Endodermal cell (in vitro differentiated cells): ENCODE results near the gene DLG5. TPM values are rescaled to one million over a fixed set of nuclear protein-coding genes. Genes with fewer than 3 reads are reported as not detected.

Experiments used
- DNase-seq: peaks from one replicate; pipeline ENCODE4 v3.0.0-alpha.2; 2017
- H3K27ac ChIP-seq: 2 replicates; pipeline ENCODE4 v1.5.1; 2013; ENCODE audit warnings: mild to moderate bottlenecking, low read depth, low read length, moderate library complexity
- H3K27me3 ChIP-seq: 2 replicates; pipeline ENCODE4 v1.6.1; 2013; ENCODE audit warnings: mild to moderate bottlenecking, low read length, moderate library complexity; ENCODE audit not compliant: insufficient read depth, control insufficient read depth, poor library complexity, severe bottlenecking
- H3K36me3 ChIP-seq: 2 replicates; pipeline ENCODE4 v1.7.0; 2013; ENCODE audit warnings: mild to moderate bottlenecking, low read length, moderate library complexity; ENCODE audit not compliant: control insufficient read depth, insufficient read depth
- H3K4me1 ChIP-seq: one replicate; pipeline ENCODE4 v1.7.0; 2013; ENCODE audit warnings: low read length; ENCODE audit not compliant: control insufficient read depth, insufficient read depth
- H3K4me3 ChIP-seq: 2 replicates; pipeline ENCODE4 v1.5.1; 2013; ENCODE audit warnings: mild to moderate bottlenecking, low read length, moderate library complexity
- H3K9ac ChIP-seq: 2 replicates; pipeline ENCODE4 v1.6.1; 2013; ENCODE audit warnings: mild to moderate bottlenecking, low read length, moderate library complexity; ENCODE audit not compliant: poor library complexity, severe bottlenecking; ENCODE audit errors: extremely low read depth
- H3K9me3 ChIP-seq: 2 replicates; pipeline ENCODE4 v1.6.1; 2013; ENCODE audit warnings: mild to moderate bottlenecking, low read length, moderate library complexity; ENCODE audit not compliant: control insufficient read depth
- H3K27ac Mint-ChIP-seq: 2 replicates; pipeline ENCODE4 v1.8.0; 2020; ENCODE audit warnings: mixed read lengths
- H3K27me3 Mint-ChIP-seq: 2 replicates; pipeline ENCODE4 v1.8.0; 2021; ENCODE audit warnings: mild to moderate bottlenecking, mixed read lengths; ENCODE audit not compliant: insufficient read depth
- H3K36me3 Mint-ChIP-seq: 2 replicates; pipeline ENCODE4 v1.8.0; 2020; ENCODE audit warnings: low read depth, mixed read lengths
- H3K4me1 Mint-ChIP-seq: 2 replicates; pipeline ENCODE4 v1.8.0; 2020; ENCODE audit warnings: mixed read lengths
- H3K4me3 Mint-ChIP-seq: 2 replicates; pipeline ENCODE4 v1.8.0; 2020; ENCODE audit warnings: mild to moderate bottlenecking, moderate library complexity, mixed read lengths
- H3K9me3 Mint-ChIP-seq: 2 replicates; pipeline ENCODE4 v1.8.0; 2020; ENCODE audit warnings: mild to moderate bottlenecking, mixed read lengths
- WGBS, 2 experiments: methylation state at CpG; one replicate each; pipeline versions ENCODE4 v1.1.5 to v1.1.7; 2013; ENCODE audit warnings: missing lambda C conversion rate in 2 of 2, mixed read lengths in 1 of 2; ENCODE audit not compliant: insufficient coverage in 1 of 2, insufficient read length in 1 of 2; 5-methylcytosine and 5-hydroxymethylcytosine counted together
- total RNA-seq, 2 donors: library from RNA; stranded (reverse); fragmentation: NEBNext Ultra II Directional in 1 of 2; extraction: Animal tissue kit (Norgen Biotek cat#: 25700) in 1 of 2; gene quantifications; 2 replicates in 1 of 2; 3 replicates in 1 of 2; pipeline ENCODE4 v1.2.1, GENCODE V29; 2021
- TF ChIP-seq, protein P1 (sequence below): fragments of 200-600 bp; sonication (generic); conservative IDR thresholded peaks from 2 replicates; pipeline ENCODE4 v1.5.0; 2021; ENCODE audit warnings: antibody characterized with exemption, mild to moderate bottlenecking

DLG5 gene
- total RNA-seq, 2 donors from 2014 or later: 79.4 to 83.4 TPM

- Mint-ChIP-seq H3K36me3 (peaks cover 75% of the 10 kb centered on the region), H3K4me1 (no peaks in the 10 kb centered on the region), H3K27ac (no peak overlapping the region), H3K27me3 (no peaks in the 10 kb centered on the region), H3K4me3 (no peak overlapping the region), H3K9me3 (no peaks in the 10 kb centered on the region)
- H3K27ac ChIP-seq: no peak overlapping the region
- WGBS, 2 experiments: 99 to 100% methylated on average over 2 to 4 of the region's 4 CpGs
- no peaks in the 10 kb centered on the region for H3K27me3 ChIP-seq
- H3K9ac ChIP-seq: no peak overlapping the region
- no peak for DNase-seq
- H3K4me1 ChIP-seq: no peaks in the 10 kb centered on the region
- TF ChIP-seq, protein P1, sequence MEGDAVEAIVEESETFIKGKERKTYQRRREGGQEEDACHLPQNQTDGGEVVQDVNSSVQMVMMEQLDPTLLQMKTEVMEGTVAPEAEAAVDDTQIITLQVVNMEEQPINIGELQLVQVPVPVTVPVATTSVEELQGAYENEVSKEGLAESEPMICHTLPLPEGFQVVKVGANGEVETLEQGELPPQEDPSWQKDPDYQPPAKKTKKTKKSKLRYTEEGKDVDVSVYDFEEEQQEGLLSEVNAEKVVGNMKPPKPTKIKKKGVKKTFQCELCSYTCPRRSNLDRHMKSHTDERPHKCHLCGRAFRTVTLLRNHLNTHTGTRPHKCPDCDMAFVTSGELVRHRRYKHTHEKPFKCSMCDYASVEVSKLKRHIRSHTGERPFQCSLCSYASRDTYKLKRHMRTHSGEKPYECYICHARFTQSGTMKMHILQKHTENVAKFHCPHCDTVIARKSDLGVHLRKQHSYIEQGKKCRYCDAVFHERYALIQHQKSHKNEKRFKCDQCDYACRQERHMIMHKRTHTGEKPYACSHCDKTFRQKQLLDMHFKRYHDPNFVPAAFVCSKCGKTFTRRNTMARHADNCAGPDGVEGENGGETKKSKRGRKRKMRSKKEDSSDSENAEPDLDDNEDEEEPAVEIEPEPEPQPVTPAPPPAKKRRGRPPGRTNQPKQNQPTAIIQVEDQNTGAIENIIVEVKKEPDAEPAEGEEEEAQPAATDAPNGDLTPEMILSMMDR: no peak
- no peak overlapping the region for H3K4me3 ChIP-seq
- H3K36me3 ChIP-seq: peaks cover 18% of the 10 kb centered on the region
- no peaks in the 10 kb centered on the region for H3K9me3 ChIP-seq
Observed at GRCh38 chr10:77784856-77785255, 141.7 kb downstream of the DLG5 start.

- peaks cover 66% of the 10 kb centered on the region for H3K36me3 Mint-ChIP-seq
Observed at GRCh38 chr10:77782328-77783061, 144.1 kb downstream of the DLG5 start.

GRCh38 chr10:77781451-77782327 lies 144.9 kb downstream of the DLG5 start:
- Histone ChIP-seq H3K9ac (no peak overlapping the region), H3K27ac (no peak overlapping the region), H3K4me3 (no peak overlapping the region), H3K27me3 (no peaks in the 10 kb centered on the region), H3K9me3 (peaks cover 13% of the 10 kb centered on the region), H3K36me3 (peaks cover 18% of the 10 kb centered on the region), H3K4me1 (no peaks in the 10 kb centered on the region)
- TF ChIP-seq, protein P1: no peak
- Mint-ChIP-seq H3K27ac (no peak overlapping the region), H3K4me1 (no peaks in the 10 kb centered on the region), H3K27me3 (no peaks in the 10 kb centered on the region), H3K36me3 (peaks cover 63% of the 10 kb centered on the region), H3K4me3 (no peak overlapping the region), H3K9me3 (peaks cover 15% of the 10 kb centered on the region)
- DNase-seq: no peak
- 91 to 98% methylated on average over 17 to 27 of the region's 27 CpGs for WGBS, 2 experiments

More at GRCh38 chr10:77782328-77783061, 144.1 kb downstream of the DLG5 start:
- Histone ChIP-seq H3K27ac (no peak overlapping the region), H3K9ac (no peak overlapping the region), H3K4me1 (no peaks in the 10 kb centered on the region), H3K27me3 (no peaks in the 10 kb centered on the region), H3K36me3 (peaks cover 18% of the 10 kb centered on the region), H3K9me3 (peaks cover 7% of the 10 kb centered on the region), H3K4me3 (no peak overlapping the region)
- TF ChIP-seq, protein P1: no peak
- no peak for DNase-seq
- Mint-ChIP-seq H3K4me3 (no peak overlapping the region), H3K9me3 (peaks cover 7% of the 10 kb centered on the region), H3K4me1 (no peaks in the 10 kb centered on the region), H3K27me3 (no peaks in the 10 kb centered on the region), H3K27ac (no peak overlapping the region)
- 94 to 97% methylated on average over 8 of the region's 8 CpGs for WGBS, 2 experiments
